Right lobe of liver (tissue), 6 donors: Measurements from ENCODE around the gene KCNQ1. TPM values are rescaled to one million over a fixed set of nuclear protein-coding genes. Genes with fewer than 3 reads are reported as not detected.
A peak's percentile ranks its signal among the peaks of the same experiment; 100 is the strongest.

ENCODE experiments used
- ATAC-seq, 4 donors: fragments of 200-7000 bp; cut with Tn5 transposase; one replicate each; pipeline ENCODE4 v1.9.1; 2020; ENCODE audit warnings: mild to moderate bottlenecking in 4 of 4, moderate library complexity in 4 of 4
- DNase-seq, 3 donors: peaks; one replicate each; pipeline ENCODE4 v3.0.0-alpha.2; 2020
- H3K27ac ChIP-seq, 3 donors: fragments of 200-600 bp; one replicate each; pipeline ENCODE4 v1.8.0; 2022
- H3K27me3 ChIP-seq, 2 donors: fragments of 200-600 bp; one replicate each; pipeline ENCODE4 v1.8.0; 2022
- H3K36me3 ChIP-seq, 4 donors: fragments of 200-600 bp; sonication (generic) in 1 of 4; one replicate each; pipeline versions ENCODE4 v1.5.1 to v1.8.0; 2017 to 2022; ENCODE audit warnings: control low read depth in 1 of 4
- H3K4me1 ChIP-seq, 4 donors: fragments of 200-600 bp; sonication (generic) in 1 of 4; one replicate each; pipeline versions ENCODE4 v1.5.1 to v1.8.0; 2017 to 2022; ENCODE audit warnings: control low read depth in 1 of 4
- H3K4me3 ChIP-seq, 3 donors: fragments of 200-600 bp; one replicate each; pipeline ENCODE4 v1.8.0; 2022
- H3K9me3 ChIP-seq, 4 donors: fragments of 200-600 bp; sonication (generic) in 1 of 4; one replicate each; pipeline versions ENCODE4 v1.5.1 to v1.8.0; 2017 to 2022; ENCODE audit warnings: control low read depth in 1 of 4
- POLR2A ChIP-seq: fragments of 450-650 bp; IDR thresholded peaks from one replicate; pipeline ENCODE4 v1.6.1; 2017; ENCODE audit warnings: antibody characterized with exemption, mild to moderate bottlenecking
- WGBS: methylation state at CpG from one replicate; pipeline ENCODE4 v1.1.6; 2018; ENCODE audit warnings: low coverage, low lambda C conversion rate; ENCODE audit not compliant: insufficient coverage; ENCODE audit errors: missing lambda C conversion rate; 5-methylcytosine and 5-hydroxymethylcytosine counted together
- intact Hi-C, 2 donors: fragments of 100-400 bp; cut with DNase I; formaldehyde crosslinking; loops; one replicate each; pipeline versions ENCODE4 v1.11.2 to v1.14.1; 2022
- total RNA-seq, 6 experiments: library from RNA; depleted of rRNA in 2 of 6; stranded (reverse); fragments of >200 nt in 2 of 6; fragmentation: NEBNext Ultra II Directional in 3 of 6; extraction: Animal tissue kit (Norgen Biotek cat#: 25700) in 3 of 6; gene quantifications; one replicate each; pipeline versions ENCODE4 v1.1.0 to v1.2.4, GENCODE V29; 2016 to 2023
- TF ChIP-seq, protein P1 (sequence below), 4 donors: fragments of 200-600 bp in 3 of 4; fragments of 450-650 bp in 1 of 4; IDR thresholded peaks; one replicate each; pipeline versions ENCODE4 v1.5.1 to v1.8.0; 2016 to 2022; ENCODE audit warnings: antibody characterized with exemption in 4 of 4, mild to moderate bottlenecking in 2 of 4
- donor health status: DM: no; HTN: yes; CAD: no.
- donor health status: DM: no; HTN: no; CAD: no.
- donor health status: DM: no; HTN: no; CAD: no.
- donor health status: DM: no; HTN: yes; CAD: no.
- donor health status: DM: no; HTN: yes; CAD: no.

KCNQ1 gene
- total RNA-seq, 6 experiments from 2014 or later: 0.61 to 2.4 (median 1.8) TPM

DNA sequence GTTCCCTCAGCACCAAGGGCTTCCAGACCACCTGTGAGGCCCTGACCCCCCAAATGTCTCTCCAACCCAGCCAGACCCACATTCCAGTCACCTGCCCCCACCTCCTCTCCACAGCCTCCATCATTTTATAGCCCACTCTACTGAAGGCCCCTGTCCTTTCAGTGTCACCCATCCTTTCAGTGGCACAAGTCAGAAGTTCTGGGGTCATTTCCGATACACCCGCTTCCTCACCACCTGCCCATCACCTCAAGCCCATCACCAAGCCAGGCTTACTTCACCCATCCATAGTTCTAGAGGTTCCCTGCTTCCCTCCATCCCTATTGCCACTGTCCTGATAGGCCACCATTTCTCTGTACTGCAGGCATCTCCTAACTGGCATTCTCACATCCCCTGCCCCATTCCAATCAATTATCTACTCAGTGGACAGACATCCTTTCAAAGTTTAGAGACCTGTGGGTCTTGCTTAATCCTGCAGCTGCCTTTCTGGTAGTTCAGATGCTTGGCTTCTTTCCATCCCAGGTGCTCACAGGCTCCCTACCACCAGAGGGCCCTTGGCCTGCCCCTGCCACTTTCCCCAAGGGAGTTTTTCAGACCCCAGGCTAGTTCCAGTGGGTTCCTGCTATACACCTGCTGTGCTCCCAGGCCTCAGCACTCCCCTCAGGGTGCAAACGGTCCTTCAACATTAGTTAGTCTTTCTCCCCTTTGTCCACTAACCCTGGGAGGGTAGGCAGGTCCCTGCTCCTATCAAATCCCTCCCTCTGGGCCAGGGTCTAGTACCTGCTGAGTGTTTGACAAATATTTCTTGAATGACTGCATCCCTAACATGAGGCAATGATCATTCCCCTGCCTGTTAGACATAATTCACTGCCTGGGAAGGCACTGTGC, 247.4 kb downstream of the KCNQ1 start:
- 62% methylated on average over 3 of the region's 3 CpGs for WGBS
- Histone ChIP-seq H3K27ac (no peak overlapping the region), H3K4me3 (no peak overlapping the region), H3K27me3 (no peaks in the 10 kb centered on the region), H3K4me1 (no peaks in the 10 kb centered on the region), H3K36me3 (no peaks in the 10 kb centered on the region), H3K9me3 (no peaks in the 10 kb centered on the region)
- DNase-seq (peak in 2 of 3 donors; percentile 38 to 46), ATAC-seq (peak; percentile 5 to 68 (median 51))
- no peak for TF ChIP-seq POLR2A
- TF ChIP-seq, protein P1, sequence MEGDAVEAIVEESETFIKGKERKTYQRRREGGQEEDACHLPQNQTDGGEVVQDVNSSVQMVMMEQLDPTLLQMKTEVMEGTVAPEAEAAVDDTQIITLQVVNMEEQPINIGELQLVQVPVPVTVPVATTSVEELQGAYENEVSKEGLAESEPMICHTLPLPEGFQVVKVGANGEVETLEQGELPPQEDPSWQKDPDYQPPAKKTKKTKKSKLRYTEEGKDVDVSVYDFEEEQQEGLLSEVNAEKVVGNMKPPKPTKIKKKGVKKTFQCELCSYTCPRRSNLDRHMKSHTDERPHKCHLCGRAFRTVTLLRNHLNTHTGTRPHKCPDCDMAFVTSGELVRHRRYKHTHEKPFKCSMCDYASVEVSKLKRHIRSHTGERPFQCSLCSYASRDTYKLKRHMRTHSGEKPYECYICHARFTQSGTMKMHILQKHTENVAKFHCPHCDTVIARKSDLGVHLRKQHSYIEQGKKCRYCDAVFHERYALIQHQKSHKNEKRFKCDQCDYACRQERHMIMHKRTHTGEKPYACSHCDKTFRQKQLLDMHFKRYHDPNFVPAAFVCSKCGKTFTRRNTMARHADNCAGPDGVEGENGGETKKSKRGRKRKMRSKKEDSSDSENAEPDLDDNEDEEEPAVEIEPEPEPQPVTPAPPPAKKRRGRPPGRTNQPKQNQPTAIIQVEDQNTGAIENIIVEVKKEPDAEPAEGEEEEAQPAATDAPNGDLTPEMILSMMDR (IDR thresholded peaks at IDR 0.05): peak; percentile 29 to 45 (median 40)
- intact Hi-C loops: no loop called here

DNA sequence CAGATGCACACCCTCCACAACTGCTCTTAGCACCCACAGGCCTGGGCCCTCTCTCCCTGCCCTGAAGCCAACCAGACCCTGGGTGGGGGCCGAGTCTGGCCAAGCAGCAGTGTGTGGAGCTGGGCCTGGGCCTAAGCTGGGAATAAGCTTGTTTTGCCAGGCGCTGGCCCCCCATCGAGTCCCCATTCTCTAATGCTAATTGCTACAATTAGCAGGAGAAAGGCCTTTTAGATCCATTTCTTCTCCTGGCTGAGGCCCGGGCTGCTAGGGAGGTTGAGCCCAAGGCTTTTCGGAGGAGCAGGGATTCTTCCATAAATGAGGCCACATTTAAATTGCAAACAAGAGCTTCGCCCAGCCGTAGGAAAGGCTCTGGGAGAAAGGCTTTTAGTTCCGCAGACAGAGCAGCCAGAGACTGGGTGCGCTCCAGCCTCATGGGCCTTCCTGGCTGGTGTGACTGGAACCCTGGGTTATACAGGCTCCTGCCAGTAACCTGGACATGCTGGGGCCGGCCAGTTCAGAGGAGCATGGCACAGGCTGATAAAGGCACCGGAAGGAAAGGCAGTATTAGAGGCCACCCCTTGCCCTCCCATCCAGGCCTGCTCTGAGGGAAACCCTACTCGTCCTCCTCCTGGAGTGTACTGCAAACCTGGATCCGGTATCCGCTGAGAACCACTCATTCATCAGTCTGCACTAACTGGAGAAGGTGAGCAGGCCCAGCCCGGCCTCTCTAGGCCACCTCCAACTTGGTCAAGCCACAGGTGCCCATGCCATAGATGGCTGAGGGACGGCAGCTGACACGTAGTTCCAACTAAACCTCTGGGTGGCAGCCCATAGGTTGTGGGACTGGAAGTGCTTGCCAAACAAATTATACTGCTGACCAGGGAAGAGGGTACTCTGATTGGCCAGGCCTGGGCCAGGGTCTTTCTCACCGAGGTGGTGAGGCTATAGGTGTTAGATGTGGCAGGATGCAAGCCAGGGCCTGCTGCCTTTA, 248.8 kb downstream of the KCNQ1 start:
- H3K4me3 ChIP-seq: no peak overlapping the region
- WGBS: 62% methylated on average over 5 of the region's 18 CpGs
- DNase-seq (peak in 2 of 3 donors; percentile 39 to 45), ATAC-seq (no peak)
- peaks cover 0 to 7% (median 0%) of the 10 kb centered on the region in 4 donors for H3K4me1 ChIP-seq
- TF ChIP-seq, protein P1 (IDR thresholded peaks at IDR 0.05): no peak
- TF ChIP-seq POLR2A: no peak
- H3K9me3 ChIP-seq: no peaks in the 10 kb centered on the region
- intact Hi-C loops: no loop called here
- no peak overlapping the region for H3K27ac ChIP-seq
- no peaks in the 10 kb centered on the region for H3K36me3 ChIP-seq
- no peaks in the 10 kb centered on the region for H3K27me3 ChIP-seq

DNA sequence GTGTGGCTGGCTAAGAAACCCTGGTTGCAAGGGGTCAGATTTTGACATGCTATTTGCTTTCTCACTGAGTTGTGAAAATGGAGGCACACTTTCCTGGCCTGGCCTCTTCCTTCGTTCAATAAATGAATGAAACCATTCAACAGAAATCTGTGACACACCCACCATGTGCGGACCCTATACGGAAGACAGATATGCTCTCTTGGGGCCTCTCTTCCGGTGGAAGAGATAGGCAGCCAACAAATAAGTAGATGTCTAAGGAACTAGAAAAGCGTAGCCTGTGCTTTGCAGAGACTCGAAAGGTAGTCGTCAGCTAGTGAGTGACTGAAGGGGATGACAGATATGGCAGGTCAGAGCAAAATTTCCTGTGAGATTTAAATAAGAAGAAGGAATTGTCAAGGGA, 249.7 kb downstream of the KCNQ1 start:
- no peaks in the 10 kb centered on the region for H3K9me3 ChIP-seq
- DNase-seq (peak in 1 of 3 donors; percentile 31), ATAC-seq (no peak)
- TF ChIP-seq, protein P1 (IDR thresholded peaks at IDR 0.05): no peak
- no peak for TF ChIP-seq POLR2A
- no peaks in the 10 kb centered on the region for H3K27me3 ChIP-seq
- no peak overlapping the region for H3K4me3 ChIP-seq
- no peak overlapping the region for H3K27ac ChIP-seq
- H3K36me3 ChIP-seq: no peaks in the 10 kb centered on the region
- WGBS: 79% methylated on average over 7 of the region's 7 CpGs
- H3K4me1 ChIP-seq: peaks cover 0 to 7% (median 0%) of the 10 kb centered on the region in 4 donors
- intact Hi-C loops: no loop called here

DNA sequence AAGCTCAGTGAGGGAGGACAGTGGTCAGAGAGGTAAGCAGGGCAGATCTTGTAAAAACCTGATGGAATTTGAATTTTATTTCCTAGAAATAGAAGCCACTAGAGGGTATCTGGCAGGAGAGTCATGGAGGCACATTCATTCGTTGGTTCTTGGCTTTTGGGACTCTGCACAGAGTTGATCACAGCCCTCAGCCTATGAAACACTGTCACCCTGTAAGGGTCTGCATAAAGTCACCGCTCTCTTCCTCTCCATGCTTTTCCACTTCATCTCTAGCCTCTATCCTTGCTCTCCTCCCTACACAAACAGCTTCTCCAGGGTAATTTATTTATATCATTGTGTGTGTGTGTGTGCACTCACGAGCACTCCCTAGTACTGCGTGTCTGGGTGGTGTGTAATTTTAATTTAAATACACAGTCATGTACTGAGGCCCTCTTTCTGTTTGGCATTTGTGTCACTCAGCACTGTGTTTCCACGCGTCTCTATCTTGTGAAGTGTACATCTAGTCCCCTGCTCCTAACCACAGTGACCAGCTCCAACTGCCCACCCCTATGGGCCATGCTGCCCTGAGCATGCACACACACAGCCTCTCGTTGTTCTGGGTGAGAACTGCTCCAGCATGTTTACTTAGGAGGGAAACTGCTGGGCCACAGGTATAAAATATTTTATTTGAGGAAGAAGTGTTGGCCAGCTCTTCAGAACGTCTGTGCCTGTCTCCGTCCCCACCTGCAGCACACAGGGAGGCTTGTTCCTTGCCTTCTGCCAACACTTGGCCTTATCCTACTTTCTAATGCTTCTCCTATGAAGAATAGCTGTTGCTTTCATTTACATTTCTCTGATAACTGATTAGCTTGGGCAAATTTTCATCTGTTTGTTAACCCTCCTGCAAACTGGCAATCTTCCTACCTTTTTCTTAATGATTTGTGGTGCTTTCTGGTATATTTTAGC, 250.5 kb downstream of the KCNQ1 start:
- no peaks in the 10 kb centered on the region for H3K36me3 ChIP-seq
- H3K4me3 ChIP-seq: no peak overlapping the region
- peaks cover 0 to 7% (median 0%) of the 10 kb centered on the region in 4 donors for H3K4me1 ChIP-seq
- peak in 2 of 3 donors; percentile 23 to 27 for DNase-seq
- WGBS: 82% methylated on average over 7 of the region's 9 CpGs
- H3K27me3 ChIP-seq: no peaks in the 10 kb centered on the region
- no peaks in the 10 kb centered on the region for H3K9me3 ChIP-seq
- intact Hi-C loops: no loop called here
- H3K27ac ChIP-seq: no peak overlapping the region
- TF ChIP-seq POLR2A: no peak
- TF ChIP-seq, protein P1 (IDR thresholded peaks at IDR 0.05): no peak
- no peak for ATAC-seq
